ENCODE data around the gene TGDS.

The TGDS gene

DNA sequence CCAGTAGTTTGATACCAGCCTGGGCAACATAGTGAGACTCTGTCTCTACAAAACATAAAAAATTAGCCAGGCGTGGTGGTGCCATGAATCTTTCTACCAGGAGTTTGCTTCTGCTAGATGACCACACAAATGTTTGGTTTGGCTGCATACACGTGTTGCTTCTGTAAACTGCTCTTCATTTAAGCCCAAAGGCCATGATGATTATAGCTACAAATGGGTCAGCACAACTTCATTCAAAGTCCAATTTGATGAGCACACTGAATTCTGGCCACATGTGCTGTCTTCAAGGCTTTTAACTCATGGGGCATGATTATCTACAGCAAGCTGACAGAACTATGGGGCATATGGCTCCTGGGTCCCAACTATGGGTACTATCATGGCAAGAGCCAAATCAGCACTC is 70.2 kb downstream of the TGDS start:
- H3K4me3 ChIP-seq (ENCODE audit: insufficient read length, low read depth), result no peak overlapping the region
- no peaks in the 10 kb centered on the region for H3K27me3 ChIP-seq (ENCODE audit: insufficient read depth, insufficient read length)
- no peaks in the 10 kb centered on the region for H3K9me3 ChIP-seq (ENCODE audit: insufficient read depth, low read length)
- TF ChIP-seq SUZ12 (IDR thresholded peaks at IDR 0.05; ENCODE audit: extremely low read depth, insufficient read depth, insufficient read length), result no peak
- no peak for TF ChIP-seq YY1 (IDR thresholded peaks at IDR 0.05; ENCODE audit: insufficient read depth, insufficient read length)
- TF ChIP-seq ZNF274 (IDR thresholded peaks at IDR 0.05; ENCODE audit: low read depth, low read length), result no peak
- no peak overlapping the region for H3K9ac ChIP-seq (ENCODE audit: insufficient read length, low read depth)
- no peaks in the 10 kb centered on the region for H3K36me3 ChIP-seq (ENCODE audit: insufficient read depth, insufficient read length, low read length)
- no peaks in the 10 kb centered on the region for H3K4me1 ChIP-seq (ENCODE audit: insufficient read depth, insufficient read length)
- no peak for DNase-seq (ENCODE audit: low read depth, low spot score)

- no peak for TF ChIP-seq YY1 (IDR thresholded peaks at IDR 0.05; ENCODE audit: insufficient read depth, insufficient read length)
- no peak for TF ChIP-seq ZNF274 (IDR thresholded peaks at IDR 0.05; ENCODE audit: low read depth, low read length)
- TF ChIP-seq SUZ12 (IDR thresholded peaks at IDR 0.05; ENCODE audit: extremely low read depth, insufficient read depth, insufficient read length), result no peak
- no peak overlapping the region for H3K9ac ChIP-seq (ENCODE audit: insufficient read length, low read depth)
- no peaks in the 10 kb centered on the region for H3K27me3 ChIP-seq (ENCODE audit: insufficient read depth, insufficient read length)
- H3K36me3 ChIP-seq (ENCODE audit: insufficient read depth, insufficient read length, low read length), result no peaks in the 10 kb centered on the region
- H3K9me3 ChIP-seq (ENCODE audit: insufficient read depth, low read length), result no peaks in the 10 kb centered on the region
- no peak overlapping the region for H3K4me3 ChIP-seq (ENCODE audit: insufficient read length, low read depth)
- DNase-seq (ENCODE audit: low read depth, low spot score), result no peak
- no peaks in the 10 kb centered on the region for H3K4me1 ChIP-seq (ENCODE audit: insufficient read depth, insufficient read length)
Measured at GRCh38 chr13:94524407-94524806, 71.5 kb downstream of the TGDS start.

Measured in NT2/D1 (cell line).